GM21825 (cell line): ENCODE results near the gene STK32C.

Experiments
- ATAC-seq: cut with Tn5 transposase; IDR thresholded peaks from one replicate; pipeline ENCODE4 v1.9.1; 2021; ENCODE audit warnings: mild to moderate bottlenecking, moderate library complexity; ENCODE audit not compliant: unreplicated experiment

STK32C gene

GRCh38 chr10:132250481-132251475 lies 57.0 kb downstream of the STK32C start:
- ATAC-seq = no peak

- ATAC-seq = no peak
Observed at GRCh38 chr10:132249824-132250375, 57.9 kb downstream of the STK32C start.

- no peak for ATAC-seq
Observed at GRCh38 chr10:132249226-132249724, 58.5 kb downstream of the STK32C start.

DNA sequence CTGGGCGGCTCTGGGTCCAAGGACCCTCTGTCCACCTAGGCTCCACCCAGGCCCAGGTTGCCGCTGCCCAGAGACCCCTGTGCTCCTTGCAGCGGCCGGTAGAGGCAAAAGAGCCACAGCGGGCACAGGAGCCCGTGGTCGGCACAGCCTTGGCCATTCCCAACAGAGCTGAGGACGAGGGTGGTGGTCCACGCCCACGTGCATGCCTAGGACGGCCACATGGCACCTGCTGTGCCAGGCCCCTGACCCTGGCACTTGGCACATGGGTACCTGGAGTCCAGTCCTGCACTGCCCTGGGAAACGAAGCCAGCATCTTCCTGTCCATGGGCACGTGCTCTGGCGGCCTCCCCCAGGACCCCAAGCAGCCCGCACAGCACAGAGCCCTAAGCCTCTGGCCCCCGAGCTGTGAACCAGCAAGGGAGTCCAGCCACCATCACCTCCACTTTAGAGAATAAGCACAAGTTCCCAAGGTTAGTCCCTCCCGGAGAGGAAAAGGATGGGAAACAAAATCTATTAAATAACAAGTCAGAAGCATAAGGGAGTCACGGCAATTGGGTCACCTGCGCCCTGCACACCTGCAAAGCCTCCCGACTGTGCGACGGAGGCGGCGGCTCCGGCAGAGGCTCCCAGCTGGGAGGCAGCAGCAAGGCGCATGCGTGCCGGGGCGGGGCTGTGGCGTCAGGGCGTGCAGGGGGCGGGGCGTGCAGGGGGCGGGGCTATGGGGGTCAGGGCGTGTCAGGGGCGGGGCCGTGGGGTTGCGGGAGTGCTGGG lies 59.1 kb downstream of the STK32C start:
- ATAC-seq = no peak

DNA sequence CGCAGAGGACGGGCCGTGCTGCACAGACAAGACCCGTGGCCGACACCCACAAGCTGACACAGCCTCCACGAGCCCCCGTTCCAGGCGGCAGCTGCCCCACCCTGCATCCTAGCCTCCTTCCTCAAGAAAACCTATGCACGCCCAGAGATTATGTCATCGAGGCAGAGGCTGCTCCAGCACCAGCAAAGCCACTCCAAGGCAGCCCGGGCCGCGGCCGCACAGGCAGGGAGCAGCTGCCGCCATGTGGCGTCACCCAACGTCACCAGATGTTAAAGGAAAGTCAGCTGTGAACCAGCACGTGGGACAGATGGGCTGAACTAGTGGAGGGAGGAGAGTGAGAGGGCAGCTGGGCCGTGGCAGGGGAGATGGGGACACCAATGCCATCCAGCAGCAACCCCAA lies 59.8 kb downstream of the STK32C start:
- no peak for ATAC-seq

DNA sequence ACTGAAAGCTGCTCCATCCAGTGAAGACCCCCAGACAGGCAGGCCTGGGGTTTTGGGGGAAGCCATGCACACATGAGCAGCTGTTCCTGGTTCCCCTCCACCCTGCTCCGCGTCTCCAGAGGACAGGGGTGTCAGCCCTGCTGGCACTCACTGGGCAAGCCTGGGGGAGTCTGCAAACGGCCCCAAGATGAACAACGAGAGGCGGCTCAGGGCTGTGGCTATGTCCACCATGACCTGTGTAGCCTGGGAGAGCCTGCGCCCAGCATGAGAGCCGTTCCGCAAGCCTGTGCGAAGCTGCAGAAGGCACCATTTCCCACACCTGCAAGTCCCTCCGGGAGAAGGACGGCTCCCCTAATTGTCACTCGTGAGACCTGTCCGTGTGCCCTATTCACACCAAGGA lies 61.5 kb downstream of the STK32C start:
- ATAC-seq = no peak

GRCh38 chr10:132245056-132245455 lies 62.7 kb downstream of the STK32C start:
- no peak for ATAC-seq

GRCh38 chr10:132243626-132244025 lies 64.1 kb downstream of the STK32C start:
- no peak for ATAC-seq

DNA sequence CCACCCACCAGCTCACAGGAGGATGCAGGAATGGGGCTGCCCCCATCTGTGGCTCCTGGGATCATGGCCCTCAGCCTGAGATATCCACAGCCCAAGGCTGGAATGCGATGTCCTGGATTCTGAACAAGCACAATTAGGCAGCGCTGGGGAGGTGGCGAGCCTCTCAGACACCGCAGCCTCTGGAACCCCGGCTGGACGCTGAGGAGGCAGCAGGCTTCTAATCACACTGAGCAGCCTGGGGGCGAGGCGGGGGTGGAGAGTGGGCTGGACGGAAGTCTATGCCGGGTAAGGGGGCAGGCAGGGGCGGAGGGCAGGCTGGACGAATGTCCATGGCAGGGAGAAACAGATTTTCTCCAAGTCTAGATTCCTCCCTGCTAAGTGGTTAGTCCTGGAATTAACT lies 64.6 kb downstream of the STK32C start:
- no peak for ATAC-seq

GRCh38 chr10:132242103-132242840 lies 65.5 kb downstream of the STK32C start:
- ATAC-seq = no peak

- no peak for ATAC-seq
Observed at GRCh38 chr10:132241496-132241895, 66.3 kb downstream of the STK32C start.

- ATAC-seq = no peak
Observed at GRCh38 chr10:132241086-132241485, 66.7 kb downstream of the STK32C start.

GRCh38 chr10:132240581-132240980 lies 67.2 kb downstream of the STK32C start:
- ATAC-seq = no peak

- no peak for ATAC-seq
Observed at GRCh38 chr10:132240156-132240555, 67.6 kb downstream of the STK32C start.

GRCh38 chr10:132239126-132240031 lies 68.4 kb downstream of the STK32C start:
- ATAC-seq = no peak

DNA sequence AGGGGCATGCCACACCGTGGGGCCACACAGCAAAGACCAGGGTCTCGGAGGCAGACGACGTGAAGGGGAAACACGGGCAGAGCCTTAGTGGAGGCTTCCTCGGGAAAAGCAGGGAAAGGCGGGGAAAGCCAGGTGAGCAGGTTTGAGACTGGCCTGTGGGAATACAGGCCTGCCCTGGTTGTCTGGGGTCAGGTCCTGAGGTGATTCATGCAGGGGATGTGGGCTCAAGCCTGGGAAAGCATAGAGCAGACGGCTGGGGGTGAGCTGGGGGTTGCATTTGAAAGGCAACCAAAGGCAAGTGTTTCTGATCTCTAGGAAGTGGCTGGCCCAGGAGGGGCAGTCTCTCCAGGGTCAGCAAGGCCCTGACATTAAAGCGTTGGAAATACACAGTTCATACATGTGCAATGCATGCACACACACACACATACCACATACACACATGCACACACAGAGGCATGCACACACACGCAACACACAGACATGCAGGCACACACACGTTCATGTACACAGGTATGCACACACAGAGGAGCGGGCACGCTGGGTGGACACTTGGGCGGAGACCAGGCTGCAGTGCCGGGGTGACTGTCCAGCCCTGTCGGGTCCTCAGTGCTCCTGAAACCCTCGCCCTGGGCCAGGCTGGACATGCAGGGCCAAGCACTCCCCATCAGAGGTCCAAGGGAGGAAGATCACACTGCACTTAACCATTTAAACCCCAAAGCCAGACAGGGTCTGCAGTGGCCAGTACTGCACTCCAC lies 69.2 kb downstream of the STK32C start:
- no peak for ATAC-seq

DNA sequence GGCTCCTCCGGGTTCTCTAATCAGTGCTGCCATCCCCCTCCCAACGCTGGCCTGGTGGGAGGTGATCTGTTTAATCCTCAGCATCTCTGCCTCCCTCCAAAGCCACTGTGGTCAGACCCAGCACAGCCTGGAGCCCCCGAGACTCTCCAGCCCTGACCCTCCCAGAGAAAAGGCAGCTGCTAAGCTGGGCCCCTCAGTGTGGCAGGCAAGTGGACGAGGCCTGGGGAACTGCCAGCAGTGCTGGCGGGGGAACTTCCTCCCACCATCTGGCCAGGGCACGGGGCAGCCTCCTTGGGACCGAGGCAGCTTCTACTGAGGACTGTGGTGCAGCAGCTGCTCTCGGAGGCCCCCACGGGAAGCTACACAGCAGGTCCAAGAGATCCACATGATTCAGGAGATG lies 69.9 kb downstream of the STK32C start:
- no peak for ATAC-seq

GRCh38 chr10:132237396-132237795 lies 70.4 kb downstream of the STK32C start:
- no peak for ATAC-seq

DNA sequence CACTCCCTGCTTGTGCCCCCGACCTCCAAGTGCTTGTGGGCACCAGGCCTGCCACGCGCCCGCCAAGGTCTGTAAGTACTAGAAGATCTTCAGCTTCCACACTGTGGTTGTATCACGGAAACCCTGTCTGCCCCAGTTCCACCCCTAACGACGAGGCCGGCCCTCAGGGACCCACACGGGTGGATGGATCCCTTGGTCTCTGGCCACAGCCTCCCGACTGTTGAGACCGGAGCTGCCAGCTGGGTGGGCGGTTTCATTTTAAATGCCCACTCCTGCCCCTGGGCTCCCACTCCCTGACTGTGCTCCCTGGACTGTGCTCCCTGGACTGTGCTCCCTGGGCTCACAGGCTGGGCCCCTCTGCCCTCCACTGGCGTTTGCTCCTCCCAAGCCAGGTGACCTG lies 70.9 kb downstream of the STK32C start:
- ATAC-seq = no peak
